GM23248 (cell line): ENCODE measurements around the gene ETV5.

Experiments used
- EZH2 ChIP-seq: fragments of 200-600 bp; sonication (generic); IDR thresholded peaks from 2 replicates; pipeline ENCODE4 v1.6.1; 2018; ENCODE audit warnings: antibody characterized with exemption, mild to moderate bottlenecking; ENCODE audit not compliant: insufficient read depth, poor library complexity, severe bottlenecking
- EZH2phosphoT487 ChIP-seq: fragments of 200-600 bp; sonication (generic); IDR thresholded peaks from 2 replicates; pipeline ENCODE4 v1.6.1; 2018; ENCODE audit warnings: antibody characterized with exemption, moderate library complexity, mild to moderate bottlenecking, low read depth; ENCODE audit not compliant: insufficient read depth

GRCh38 chr3:186125118-186125517 lies 16.2 kb upstream of the ETV5 start:
- TF ChIP-seq EZH2phosphoT487 (no peak), EZH2 (no peak)
